Measurements from ENCODE around the gene PIP4P1. TPM values are rescaled to one million over a fixed set of nuclear protein-coding genes. Genes with fewer than 3 reads are reported as not detected.

The PIP4P1 gene
- polyA plus RNA-seq, 3 donors, result 19.4 to 106 (median 21.2) TPM

DNA sequence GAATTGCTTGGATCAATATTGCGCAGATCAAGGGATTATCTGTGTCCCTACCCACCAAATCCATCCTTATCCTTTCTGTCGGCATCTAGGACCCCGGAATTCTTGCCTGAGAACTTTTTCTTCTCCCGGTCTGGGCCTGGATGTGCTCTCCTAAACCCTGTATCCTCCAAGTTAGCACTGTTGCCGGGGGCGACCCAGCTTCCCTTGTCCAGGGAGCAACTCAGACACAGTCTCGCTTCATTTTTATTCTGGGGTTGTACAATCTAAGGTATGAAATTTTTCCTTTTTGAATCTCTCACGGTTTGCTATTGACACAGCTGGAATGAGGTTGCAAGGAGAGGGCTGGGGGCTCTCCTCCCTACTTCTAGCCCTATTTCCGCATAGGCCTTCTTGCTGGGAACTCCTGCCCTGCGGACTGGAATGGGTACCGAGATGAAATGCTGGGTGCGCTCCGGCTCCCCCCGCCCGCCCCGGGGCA is 7.6 kb upstream of the PIP4P1 start:
- intact Hi-C loops (cut with micrococcal nuclease), result loop anchor here (10.0 kb wide), 2 partner anchors 54 to 636 kb away; partner anchors contain the start of genes TEP1 (in 1 of the 2) and TMEM253 (in 1 of the 2)
- Mint-ChIP-seq H3K4me1 (peaks cover 34% of the 10 kb centered on the region), H3K27ac (peak overlapping the region; percentile 97 to 100 (median 99)), H3K9me3 (no peaks in the 10 kb centered on the region), H3K4me3 (peak overlapping the region; percentile 98 to 100), H3K36me3 (peaks cover 26 to 29% of the 10 kb centered on the region in 2 donors), H3K27me3 (ENCODE audit: low read depth in 3 of 3) (peaks cover under 1 to 3% (median 1%) of the 10 kb centered on the region in 3 donors)
- peaks cover 21 to 22% of the 10 kb centered on the region in 2 donors for H3K36me3 ChIP-seq (replicated peaks in 1 of 2; ENCODE audit: control insufficient read depth in 1 of 2, insufficient read depth in 2 of 2, low read length in 2 of 2)
- no peaks in the 10 kb centered on the region for H3K27me3 ChIP-seq (ENCODE audit: control insufficient read depth in 2 of 2, insufficient read depth in 2 of 2, low read length in 2 of 2)
- no peak for TF ChIP-seq CTCF (IDR thresholded peaks at IDR 0.05)
- peak overlapping the region; percentile 75 to 93 (median 87) for H3K4me3 ChIP-seq (replicated peaks in 1 of 3; ENCODE audit: low read depth in 2 of 3, low read length in 3 of 3)
- no peaks in the 10 kb centered on the region for H3K9me3 ChIP-seq (replicated peaks in 1 of 2; ENCODE audit: control insufficient read depth in 1 of 2, insufficient read depth in 1 of 2, low read length in 2 of 2)
- peak overlapping the region; percentile 67 for H2AFZ ChIP-seq (ENCODE audit: insufficient read depth, low read depth, low read length, poor library complexity, severe bottlenecking)
- H3K9ac ChIP-seq (ENCODE audit: insufficient read depth, low read length, poor library complexity, severe bottlenecking), result peak overlapping the region; percentile 100
- peaks cover 37% of the 10 kb centered on the region for H4K20me1 ChIP-seq (ENCODE audit: insufficient read depth, low read length)
- H3K27ac ChIP-seq (ENCODE audit: low read depth in 1 of 2, low read length in 2 of 2), result peak overlapping the region; percentile 97 to 100
- DNase-seq, result no peak
- H3K4me1 ChIP-seq (ENCODE audit: control insufficient read depth in 1 of 2, insufficient read depth in 2 of 2, low read length in 2 of 2), result peaks cover 26 to 35% of the 10 kb centered on the region in 2 donors
- peak overlapping the region; percentile 87 for H3K4me2 ChIP-seq (replicated peaks; ENCODE audit: extremely low read depth, low read length, poor library complexity, severe bottlenecking)
- peaks cover 44% of the 10 kb centered on the region for H3K79me2 ChIP-seq (ENCODE audit: insufficient read depth, low read length)
- WGBS (ENCODE audit: insufficient coverage), result 36% methylated on average over 9 of the region's 16 CpGs

DNA sequence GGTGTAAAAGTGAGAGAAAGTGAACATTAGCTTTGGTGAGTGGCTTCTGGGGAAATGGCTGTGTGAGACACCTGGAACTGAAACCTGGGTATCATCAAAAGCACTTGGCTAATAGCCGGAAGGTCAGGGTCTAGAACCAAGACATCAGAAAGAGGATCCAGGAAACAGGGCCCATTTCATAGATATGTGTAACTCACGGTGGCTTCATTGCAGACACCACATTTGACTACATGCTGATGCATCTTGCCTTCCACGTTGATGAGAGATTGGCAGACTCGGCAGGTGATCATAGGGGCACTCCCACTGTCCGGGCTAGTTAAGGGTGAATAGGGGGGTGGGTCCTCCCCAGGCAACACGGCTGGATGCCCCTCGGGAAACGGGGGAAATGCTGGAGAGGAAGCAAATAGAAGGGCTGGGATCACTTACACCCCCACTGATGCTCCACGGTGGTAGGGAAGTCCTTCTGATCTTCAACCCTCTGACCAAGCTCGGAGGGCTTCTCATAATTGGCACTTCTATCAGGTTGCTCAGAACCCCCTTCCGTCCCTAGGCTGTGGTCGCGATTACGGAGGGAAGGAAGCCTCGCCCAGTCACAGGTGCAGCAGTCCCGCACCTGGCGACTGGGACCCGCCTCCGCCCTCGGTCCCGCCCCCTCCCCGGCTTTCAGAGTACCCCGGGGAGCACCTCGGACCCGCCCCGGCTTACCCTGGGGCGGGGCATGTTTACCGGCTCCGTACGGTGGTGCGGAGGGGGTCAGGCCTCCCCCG is 593 bp downstream of the PIP4P1 start:
- H4K20me1 ChIP-seq (ENCODE audit: insufficient read depth, low read length), result peaks cover 28% of the 10 kb centered on the region
- peak overlapping the region; percentile 89 for H3K4me2 ChIP-seq (replicated peaks; ENCODE audit: extremely low read depth, low read length, poor library complexity, severe bottlenecking)
- peak in 2 of 3 donors; percentile 48 to 51 for DNase-seq
- H3K27me3 Mint-ChIP-seq (ENCODE audit: low read depth in 3 of 3), result peaks cover 1 to 5% (median 1%) of the 10 kb centered on the region in 3 donors
- H3K4me1 Mint-ChIP-seq, result peaks cover 13% of the 10 kb centered on the region
- H3K9ac ChIP-seq (ENCODE audit: insufficient read depth, low read length, poor library complexity, severe bottlenecking), result peak overlapping the region; percentile 94
- peak overlapping the region; percentile 77 to 93 for H3K27ac ChIP-seq (ENCODE audit: low read depth in 1 of 2, low read length in 2 of 2)
- H3K4me3 Mint-ChIP-seq, result peak overlapping the region; percentile 93 to 96
- H3K27me3 ChIP-seq (ENCODE audit: control insufficient read depth in 2 of 2, insufficient read depth in 2 of 2, low read length in 2 of 2), result no peaks in the 10 kb centered on the region
- H3K36me3 ChIP-seq (replicated peaks in 1 of 2; ENCODE audit: control insufficient read depth in 1 of 2, insufficient read depth in 2 of 2, low read length in 2 of 2), result peaks cover 35 to 38% of the 10 kb centered on the region in 2 donors
- peaks cover 0 to 2% (median 0%) of the 10 kb centered on the region in 7 donors for H3K9me3 Mint-ChIP-seq
- H3K4me3 ChIP-seq (replicated peaks in 1 of 3; ENCODE audit: low read depth in 2 of 3, low read length in 3 of 3), result peak overlapping the region; percentile 71 to 86 (median 73)
- peaks cover 45% of the 10 kb centered on the region for H3K79me2 ChIP-seq (ENCODE audit: insufficient read depth, low read length)
- H3K27ac Mint-ChIP-seq, result peak overlapping the region; percentile 89 to 97 (median 95)
- no peaks in the 10 kb centered on the region for H3K9me3 ChIP-seq (replicated peaks in 1 of 2; ENCODE audit: control insufficient read depth in 1 of 2, insufficient read depth in 1 of 2, low read length in 2 of 2)
- peaks cover 33 to 38% of the 10 kb centered on the region in 2 donors for H3K36me3 Mint-ChIP-seq
- intact Hi-C loops (cut with micrococcal nuclease), result loop anchor here (10.0 kb wide), 2 partner anchors 46 to 644 kb away; partner anchors contain the start of genes TEP1 (in 1 of the 2) and TMEM253 (in 1 of the 2)
- no peak for TF ChIP-seq CTCF (IDR thresholded peaks at IDR 0.05)
- H3K4me1 ChIP-seq (ENCODE audit: control insufficient read depth in 1 of 2, insufficient read depth in 2 of 2, low read length in 2 of 2), result peaks cover 55 to 62% of the 10 kb centered on the region in 2 donors
- peak overlapping the region; percentile 64 for H2AFZ ChIP-seq (ENCODE audit: insufficient read depth, low read depth, low read length, poor library complexity, severe bottlenecking)
- under 1% methylated on average over 26 of the region's 32 CpGs for WGBS (ENCODE audit: insufficient coverage)
